Astrocyte of the hippocampus (primary cell): Measurements from ENCODE around the gene SPTLC1.
"Not testable (repeated sequence)": the region's sequence is repeated elsewhere in the genome, so short reads cannot be mapped to it uniquely, and the experiment has no call there.

Experiments used
- DNase-seq: peaks from one replicate; pipeline ENCODE4 v3.0.0; 2011; ENCODE audit warnings: low read depth, low spot score

SPTLC1 gene

DNA sequence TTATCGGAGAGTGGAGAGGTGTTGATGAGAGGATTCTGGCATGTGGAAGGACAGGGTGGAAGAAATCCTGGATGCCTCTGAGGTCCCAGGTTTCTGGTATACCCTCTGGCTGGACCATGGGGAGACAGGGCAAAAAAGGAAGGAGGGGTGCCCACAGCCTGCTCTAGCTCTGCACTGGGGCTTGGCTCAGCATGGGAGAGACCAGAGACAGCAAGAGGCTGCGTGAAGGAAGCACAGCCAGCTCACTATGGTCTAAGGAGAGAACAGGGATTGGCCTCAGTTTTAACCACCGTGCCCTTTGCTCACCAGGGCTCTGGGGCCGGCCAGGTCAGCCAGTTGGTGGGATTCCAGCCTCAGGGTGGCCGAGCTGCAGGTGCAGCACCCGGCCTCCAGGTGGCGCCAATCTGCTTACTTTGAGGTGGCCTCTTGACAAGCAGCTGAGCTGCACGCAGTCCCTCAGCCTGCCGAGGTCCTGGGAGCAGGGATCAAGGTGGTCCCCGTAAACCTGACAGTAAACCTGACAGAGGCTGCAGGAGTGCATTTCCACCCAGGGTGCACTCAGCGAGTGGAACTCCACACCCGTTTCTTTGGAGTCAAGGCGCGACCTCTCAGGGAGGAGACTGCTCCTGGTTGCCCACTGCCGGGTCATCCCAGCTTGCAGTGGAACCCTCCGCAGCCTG lies 25.0 kb upstream of the SPTLC1 start:
- DNase-seq = peak; percentile 88

DNA sequence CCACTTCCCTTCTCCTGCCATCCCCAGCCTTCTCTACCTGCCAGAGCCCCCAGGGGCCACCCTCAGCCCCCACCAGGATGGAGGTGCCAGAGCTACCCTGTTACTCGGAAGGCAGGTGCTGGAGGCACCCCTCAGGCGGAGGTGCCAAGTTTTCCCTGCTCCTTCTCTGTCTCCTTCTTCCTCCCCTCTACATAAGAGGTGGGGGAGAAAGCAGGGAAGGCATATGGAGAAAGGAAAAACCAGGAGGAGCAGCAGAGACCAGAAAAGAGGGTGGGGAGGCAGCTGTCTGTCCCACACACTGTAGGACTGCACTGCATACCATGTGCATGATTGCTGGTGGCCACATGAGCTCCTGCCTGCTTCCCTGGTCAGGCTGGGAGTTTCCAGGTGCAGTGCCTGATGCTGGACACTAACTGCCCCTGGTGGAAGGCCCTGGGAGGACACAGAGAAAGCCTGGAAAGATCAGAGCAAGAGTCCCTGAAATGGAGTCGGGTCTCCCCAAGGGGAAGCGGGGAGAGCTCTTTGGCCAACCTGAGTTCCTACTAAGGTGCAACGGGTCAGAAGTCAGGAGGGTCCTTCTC lies 23.8 kb upstream of the SPTLC1 start:
- DNase-seq = peak; percentile 62

DNA sequence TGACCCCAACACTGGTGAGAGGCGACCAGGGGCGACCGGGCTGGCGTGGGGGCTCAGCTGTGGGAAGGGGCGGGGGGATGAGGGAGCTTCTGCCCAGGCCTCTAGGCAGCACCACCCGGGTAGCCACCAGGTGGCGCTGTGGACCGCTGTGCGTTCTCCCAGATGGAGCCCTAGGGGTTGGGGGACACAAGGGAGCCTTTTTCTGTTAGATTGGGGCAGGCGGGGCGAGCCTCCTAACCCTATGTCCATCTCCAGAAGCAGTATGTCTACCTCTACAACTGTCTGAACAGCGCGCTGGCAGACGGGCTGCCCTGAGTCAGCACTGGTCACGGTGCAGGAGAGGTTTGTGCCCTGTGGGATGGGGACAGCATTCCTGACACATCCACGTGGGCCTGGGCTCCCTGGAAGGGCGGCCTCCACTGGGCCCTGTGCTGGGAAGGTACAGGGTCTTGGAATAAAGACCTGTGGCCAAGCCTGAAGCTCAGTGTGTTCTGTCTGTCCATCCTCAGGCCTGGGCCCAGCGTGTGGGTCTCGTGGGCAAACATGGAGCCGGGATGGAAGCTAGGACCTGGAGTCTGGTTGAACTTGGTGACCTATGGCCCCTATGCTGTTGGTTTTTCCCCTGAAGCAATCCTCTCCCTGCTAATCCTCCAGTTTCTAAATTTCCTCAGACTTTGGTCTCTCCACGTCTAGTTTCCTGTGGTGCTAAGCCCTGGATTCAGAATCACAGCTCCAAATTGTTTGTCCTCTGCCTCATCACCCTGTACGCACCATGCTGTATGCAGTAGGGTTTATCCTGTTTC lies 23.1 kb upstream of the SPTLC1 start:
- peak; percentile 81 for DNase-seq

DNA sequence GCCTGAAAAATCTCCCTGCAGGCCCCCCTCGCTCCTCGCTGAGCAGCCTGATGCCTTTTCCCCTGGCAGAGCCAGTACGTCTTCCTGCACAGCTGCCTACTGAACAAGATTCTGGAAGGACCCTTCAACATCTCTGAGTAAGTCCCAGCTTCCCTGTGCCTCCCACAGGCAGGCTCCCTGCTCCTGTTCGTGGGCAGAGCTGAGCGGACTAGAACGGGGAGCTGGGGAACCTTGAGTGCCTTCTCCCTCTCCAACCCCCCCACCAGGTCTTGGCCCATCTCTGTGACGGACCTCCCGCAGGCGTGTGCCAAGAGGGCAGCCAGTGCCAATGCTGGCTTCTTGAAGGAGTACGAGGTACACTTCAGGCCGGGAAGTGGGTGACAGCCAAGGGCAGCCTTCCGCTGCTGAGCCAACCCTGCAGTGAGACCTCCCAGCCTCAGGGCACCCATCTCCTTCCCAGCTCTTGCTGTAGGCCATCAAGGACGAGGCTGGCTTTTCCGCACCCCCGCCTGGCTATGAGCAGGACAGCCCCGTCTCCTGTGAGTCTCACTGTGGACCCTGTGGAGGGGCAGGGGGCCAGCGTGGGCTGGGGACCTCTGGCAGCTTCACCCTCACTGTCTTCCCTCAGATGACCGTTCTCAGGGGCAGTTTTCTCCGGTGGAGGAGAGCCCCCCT lies 21.1 kb upstream of the SPTLC1 start:
- no peak for DNase-seq

DNA sequence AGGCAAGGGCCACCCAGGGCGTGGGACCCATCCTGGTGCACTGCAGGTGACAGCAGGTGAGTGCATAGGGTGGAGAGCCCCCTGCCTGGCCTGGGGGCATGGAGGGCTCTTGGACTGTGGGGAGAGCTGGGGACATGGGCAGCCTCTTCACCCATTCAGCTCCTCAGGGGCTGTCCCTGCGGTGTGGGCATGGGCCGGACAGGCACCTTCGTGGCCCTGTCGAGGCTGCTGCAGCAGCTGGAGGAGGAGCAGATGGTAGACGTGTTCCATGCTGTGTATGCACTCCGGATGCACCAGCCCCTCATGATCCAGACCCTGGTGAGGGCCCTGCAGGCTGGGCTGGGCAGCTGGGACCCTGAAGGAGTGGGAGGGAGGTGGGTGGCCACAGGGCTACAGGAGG lies 20.4 kb upstream of the SPTLC1 start:
- no peak for DNase-seq

DNA sequence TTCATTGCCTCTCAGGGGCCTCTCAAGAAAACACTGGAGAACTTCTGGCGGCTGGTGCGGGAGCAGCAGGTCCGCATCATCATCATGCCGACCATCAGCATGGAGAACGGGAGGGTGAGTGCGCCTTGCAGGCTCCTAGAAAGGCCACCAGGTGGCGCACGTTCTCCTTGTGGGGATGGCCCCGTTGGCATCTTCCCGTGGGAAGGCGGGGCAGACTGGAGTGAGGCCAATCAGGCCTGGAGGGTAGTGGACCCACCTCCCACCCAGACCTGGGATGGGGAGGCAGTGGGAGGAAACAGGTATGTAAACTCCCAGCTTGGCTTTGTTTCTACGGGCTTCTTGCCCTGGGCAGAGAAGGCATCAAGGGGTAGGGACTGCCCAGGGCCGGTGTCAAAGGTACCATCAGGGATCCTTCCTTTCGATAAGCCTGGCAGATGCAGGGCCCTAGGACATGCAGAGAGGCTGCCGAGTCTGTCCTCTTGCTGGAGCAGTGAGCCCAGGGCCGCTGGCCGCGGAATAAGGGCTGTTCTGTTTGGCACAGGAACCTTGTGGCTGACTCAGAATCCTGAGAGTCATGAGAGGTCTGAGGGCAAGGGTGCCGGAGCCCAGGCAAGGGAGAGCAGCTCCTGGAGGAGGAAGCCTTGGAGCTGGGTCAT lies 18.9 kb upstream of the SPTLC1 start:
- peak; percentile 90 for DNase-seq

DNA sequence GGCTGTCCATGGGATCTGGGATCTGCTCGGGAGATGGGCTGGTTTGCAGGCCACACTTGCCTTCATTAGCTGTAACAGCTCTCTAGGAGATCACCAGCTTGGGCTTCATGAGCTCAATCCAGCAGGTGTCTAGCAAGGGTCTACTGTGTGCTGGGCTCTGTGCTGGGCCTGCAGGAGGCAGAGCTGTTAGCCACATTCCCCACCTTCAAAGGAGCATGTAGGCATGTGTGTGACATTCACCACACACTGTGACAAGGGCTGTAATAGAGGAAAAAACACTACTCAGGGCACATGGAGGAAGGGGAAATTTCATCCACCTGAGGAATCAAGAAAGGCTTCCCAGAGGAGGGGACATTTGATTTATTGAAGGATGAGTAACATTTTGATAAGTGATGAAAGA lies 17.7 kb upstream of the SPTLC1 start:
- not testable (repeated sequence) for DNase-seq

DNA sequence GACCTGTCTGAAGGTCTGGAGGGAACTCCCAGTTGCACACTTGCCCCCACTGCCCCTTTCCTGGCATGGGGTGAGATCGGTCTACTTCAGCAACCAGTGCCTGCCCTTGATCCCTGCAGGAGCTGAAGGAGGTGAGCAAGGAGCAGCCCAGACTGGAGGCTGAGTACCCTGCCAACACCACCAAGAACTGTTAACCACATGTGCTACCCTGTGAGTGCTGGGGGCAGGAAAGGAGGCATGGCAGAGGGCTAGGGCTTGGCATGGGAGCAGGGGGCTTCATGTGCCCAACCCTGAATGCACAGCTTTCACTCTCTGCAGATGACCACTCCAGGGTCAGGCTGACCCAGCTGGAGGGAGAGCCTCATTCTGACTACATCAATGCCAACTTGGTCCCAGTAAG lies 17.3 kb upstream of the SPTLC1 start:
- no peak for DNase-seq

DNA sequence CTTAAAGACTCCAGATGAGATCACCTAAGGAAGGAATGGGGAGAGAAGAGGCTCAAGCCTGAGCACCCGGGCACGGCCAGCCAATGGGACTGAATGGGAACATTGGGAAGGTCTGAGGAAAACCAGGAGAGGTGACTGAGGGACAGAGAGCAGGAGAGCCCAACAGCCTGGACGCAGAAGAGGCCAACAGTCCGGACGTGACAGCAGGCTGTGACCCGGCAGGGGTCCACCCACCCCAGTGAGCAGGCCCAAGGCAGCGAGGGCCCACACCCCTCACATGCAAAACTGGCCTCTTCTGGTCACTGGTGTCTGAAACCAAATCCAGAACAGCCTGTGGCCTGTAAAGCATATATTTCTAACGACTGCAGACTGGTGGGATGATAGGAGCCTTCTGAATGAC lies 7.6 kb upstream of the SPTLC1 start:
- DNase-seq = no peak

DNA sequence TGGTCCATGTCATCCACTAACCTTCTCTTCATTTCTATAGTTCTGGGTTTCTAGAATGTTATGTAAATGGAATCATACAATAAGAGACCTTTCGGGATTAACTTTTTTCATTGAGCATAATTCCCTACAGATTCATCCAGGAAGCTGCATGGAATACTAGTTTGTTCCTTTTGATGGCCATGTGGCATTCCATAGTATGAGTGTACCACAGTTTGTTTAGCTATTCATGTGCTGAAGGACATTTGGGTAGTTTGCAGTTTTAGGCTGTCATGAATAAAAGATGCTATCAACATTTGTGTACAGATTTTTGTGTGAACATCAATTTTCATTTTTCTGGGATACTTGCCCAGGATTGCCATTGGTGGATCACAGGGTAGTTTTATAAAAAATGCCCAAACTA lies 6.8 kb upstream of the SPTLC1 start:
- no peak for DNase-seq

DNA sequence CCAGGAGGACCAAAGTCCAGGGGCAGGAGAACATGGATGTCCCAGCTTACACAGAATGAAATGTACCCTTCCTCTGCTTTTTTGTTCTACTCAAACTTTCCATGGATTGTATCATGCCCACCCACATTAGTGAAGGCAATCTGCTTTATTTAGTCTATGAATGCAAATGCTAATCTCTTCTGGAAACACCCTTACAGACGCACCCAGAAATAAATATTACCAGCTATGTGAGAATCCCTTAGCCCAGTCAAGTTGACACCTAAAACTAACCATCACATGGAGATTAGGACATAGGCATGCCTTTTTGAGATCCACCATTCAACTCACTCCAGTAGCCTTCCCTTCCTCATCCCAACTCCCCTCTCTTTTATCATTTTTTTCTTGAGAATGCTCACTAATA lies 6.1 kb upstream of the SPTLC1 start:
- no peak for DNase-seq

DNA sequence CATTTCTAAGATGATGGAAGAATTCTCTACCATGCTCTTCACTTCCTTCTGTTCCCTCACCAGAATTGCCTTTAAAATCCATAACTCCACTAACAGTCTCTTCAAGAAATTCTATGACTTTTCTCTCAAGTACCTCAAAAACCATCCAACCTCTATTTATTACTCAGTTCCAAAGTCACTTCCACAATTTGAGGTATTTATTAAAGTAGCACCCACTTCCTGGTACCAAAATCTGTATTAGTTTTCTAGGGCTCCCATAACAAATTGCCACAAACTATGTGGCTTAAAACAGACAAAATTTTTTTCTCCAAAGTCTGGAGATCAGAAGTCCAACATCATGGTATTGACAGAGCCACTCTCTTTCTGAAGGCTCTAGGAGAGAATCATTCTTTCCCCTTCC lies 4.9 kb upstream of the SPTLC1 start:
- DNase-seq = no peak

DNA sequence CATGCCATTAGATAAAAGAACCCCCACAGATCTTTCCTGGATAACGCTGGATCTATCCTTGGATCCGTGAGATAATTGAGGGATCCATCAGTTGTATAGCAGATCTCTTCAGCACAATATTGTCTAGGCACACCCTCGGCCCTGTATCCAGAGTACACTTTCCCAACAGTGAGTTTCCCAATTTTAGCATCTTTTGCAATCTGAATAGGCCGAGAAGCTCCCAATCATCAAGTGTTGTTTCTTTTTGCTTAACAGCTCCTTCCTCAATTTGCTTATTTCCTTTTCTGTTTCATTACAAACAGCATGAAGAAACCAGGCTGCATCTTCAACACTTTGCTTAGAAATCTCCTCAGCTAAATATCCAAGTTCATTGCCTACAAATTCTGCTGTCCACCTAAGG lies 4.4 kb upstream of the SPTLC1 start:
- DNase-seq = no peak

DNA sequence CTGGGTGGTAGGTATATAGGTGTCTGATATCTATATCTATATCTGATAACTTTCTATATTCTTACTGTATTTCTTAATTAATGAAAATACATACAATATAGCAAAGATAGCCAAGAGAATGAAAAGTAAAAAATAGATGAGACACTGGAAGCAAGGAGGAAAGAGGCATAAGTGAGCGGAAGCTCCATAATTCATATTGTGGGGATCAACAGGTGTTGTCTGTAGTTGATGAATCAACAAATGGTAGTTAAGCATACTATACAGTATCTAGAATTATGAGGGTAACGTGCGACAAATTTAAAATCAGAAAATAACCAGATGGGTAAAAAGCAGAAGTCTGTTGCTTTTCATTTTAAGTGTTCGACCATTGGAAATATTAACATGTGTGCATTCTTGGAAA lies 7.1 kb downstream of the SPTLC1 start:
- no peak for DNase-seq

DNA sequence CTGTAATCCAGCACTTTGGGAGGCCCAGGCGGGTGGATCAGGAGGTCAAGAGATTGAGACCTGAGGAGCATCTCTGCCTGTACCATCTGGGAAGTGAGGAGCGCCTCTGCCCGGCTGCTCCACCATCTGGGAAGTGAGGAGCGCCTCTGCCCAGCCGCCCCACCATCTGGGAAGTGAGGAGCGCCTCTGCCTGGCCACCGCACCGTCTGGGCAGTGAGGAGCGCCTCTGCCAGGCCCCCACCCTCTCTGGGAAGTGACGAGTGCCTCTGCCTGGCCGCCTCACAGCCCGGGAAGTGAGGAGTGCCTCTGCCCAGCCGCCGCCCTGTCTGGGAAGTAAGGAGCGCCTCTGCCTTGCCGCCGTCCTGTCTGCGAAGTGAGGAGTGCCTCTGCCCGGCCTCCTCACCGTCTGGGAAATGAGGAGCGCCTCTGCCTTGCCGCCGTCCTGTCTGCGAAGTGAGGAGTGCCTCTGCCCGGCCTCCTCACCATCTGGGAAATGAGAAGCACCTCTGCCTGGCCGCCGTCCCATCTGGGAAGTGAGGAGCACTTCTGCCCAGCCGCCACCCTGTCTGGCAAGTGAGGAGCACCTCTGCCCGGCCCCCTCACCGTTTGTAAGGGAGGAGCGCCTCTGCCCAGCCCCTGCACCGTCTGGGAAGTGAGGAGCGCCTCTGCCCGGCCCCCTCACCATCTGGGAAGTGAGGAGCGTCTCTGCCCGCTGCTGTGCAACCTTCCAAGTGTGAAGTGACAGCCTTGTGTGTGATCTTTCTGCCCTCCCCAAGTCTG lies 9.6 kb downstream of the SPTLC1 start:
- not testable (repeated sequence) for DNase-seq

DNA sequence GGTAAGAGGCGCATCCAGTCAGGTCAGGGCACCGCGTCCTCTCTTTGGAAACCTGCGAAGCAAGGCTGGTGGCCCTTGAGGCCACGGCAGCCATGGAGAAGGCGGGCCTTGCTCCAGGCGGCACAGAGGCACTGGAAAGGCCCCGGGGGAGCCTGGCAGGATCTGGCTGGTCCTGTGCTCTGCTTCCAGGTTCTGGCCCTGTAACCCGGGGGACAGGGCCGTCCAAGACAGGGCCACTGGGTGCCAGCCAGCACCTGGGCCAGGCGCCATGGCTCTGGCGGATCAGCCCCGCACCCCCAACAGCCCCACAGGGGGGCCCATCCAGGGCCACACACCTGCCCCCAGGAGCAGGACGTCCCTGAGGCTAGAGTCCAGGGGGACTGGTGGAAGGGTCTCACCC lies 11.6 kb downstream of the SPTLC1 start:
- not testable (repeated sequence) for DNase-seq

DNA sequence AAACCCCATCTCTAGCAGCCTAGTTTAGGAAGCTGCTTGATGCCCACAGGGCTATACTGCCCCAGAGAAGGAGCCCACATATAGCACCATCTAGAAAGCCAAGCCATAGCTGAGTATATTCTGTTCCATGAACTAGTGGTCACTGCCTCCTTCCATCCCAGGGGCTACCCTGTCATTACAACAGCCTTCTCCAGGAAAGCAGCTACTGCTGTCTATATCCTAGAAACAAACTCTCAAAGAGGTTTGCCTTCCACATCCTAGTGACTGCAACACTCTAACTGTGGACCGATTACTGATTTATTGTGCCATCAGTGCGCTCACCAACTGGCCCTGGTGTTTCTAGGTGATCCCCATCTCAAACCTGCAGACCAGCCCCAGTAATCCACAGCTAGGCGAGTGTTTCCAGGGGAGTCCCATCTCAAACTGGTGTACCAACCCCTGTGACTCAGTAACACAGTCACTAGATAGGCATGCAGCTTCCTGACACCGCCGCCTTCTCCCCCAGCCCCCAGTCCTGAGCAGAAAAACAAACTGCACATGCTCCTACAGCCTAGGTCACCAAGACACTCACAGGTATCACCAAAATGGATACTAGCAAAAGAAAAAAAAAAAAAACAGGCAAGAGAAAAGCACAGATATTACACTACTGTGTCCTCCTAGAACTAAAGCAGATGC lies 14.8 kb downstream of the SPTLC1 start:
- peak; percentile 88 for DNase-seq

DNA sequence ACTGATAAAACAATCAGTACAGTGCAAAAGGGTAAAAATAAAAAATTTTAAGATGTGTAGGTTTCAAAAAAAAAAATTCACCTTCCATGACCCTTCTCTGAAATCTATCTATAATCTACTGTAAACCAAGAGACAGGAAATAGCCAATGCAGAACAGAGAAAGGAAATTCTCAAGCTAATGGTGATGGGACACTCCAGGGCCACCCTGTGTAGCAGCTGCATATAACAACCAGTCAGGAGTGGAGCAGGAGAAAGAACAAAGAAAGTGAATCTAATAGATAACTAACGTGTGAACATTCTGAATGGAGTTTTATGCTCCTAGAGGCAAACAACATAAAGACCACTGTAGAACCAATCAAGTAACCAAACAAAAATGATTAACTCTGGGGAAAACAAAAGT lies 16.6 kb downstream of the SPTLC1 start:
- DNase-seq = no peak

DNA sequence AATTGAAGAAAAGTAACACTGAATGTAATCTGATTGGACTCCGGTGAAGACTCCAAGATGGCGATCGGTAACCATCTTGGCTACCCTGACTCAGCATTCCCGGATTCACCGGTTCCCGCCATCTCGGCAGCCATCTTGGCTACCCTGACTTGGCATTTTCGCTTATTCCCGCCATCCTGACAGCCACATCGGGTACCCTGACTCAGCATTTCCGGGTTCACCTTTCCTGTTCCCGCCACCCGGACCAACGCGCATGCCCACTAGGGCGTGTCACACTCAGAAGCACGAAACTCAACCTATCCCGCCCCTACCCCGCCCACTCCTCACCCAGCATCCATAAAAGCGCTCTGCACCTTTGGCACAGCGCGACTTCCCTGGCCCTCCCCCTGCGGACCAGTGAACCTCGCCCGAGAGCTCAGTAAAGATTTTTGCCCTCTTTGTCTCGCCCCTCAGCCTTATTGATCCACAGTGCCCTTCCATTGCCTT lies 17.2 kb downstream of the SPTLC1 start:
- DNase-seq = peak; percentile 78

DNA sequence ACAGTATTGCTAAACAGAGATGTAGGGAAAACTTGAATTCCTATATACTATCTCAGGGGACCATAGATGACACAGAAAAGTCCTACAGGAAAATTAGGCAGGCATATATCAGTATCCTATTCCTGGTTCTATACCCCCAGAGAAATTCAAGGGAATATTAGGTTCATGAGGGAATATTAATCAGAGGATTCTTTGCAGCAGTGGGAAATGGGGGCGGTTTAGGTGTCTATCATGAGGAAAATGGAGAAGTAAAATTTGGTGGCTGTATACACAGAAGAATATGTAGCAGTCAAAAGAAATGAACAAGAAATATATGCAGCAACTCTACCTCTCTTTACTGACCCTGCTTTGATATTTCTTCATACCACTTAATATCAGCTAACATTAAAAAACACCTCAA lies 20.0 kb downstream of the SPTLC1 start:
- DNase-seq = no peak
